22Rv1 (cell line): ENCODE results near the gene IRS2.

Experiments used
- H3K27ac ChIP-seq: fragments of 450-650 bp; 2 replicates; pipeline ENCODE4 v1.5.1; 2017
- CTCF ChIP-seq: fragments of 450-650 bp; IDR thresholded peaks from 2 replicates; pipeline ENCODE4 v1.5.1; 2017; ENCODE audit warnings: mild to moderate bottlenecking
- ZFX ChIP-seq: fragments of 450-650 bp; IDR thresholded peaks from 2 replicates; pipeline ENCODE4 v1.6.1; 2017; ENCODE audit warnings: antibody characterized with exemption, borderline replicate concordance

The IRS2 gene

GRCh38 chr13:109782823-109783431 is 3.5 kb downstream of the IRS2 start:
- H3K27ac ChIP-seq, result peak overlapping the region; percentile 90
- TF ChIP-seq ZFX (no peak), CTCF (no peak)

GRCh38 chr13:109782066-109782822 is 4.1 kb downstream of the IRS2 start:
- H3K27ac ChIP-seq, result peak overlapping the region; percentile 90
- TF ChIP-seq ZFX (no peak), CTCF (no peak)

GRCh38 chr13:109781384-109782065 is 4.9 kb downstream of the IRS2 start:
- H3K27ac ChIP-seq, result peak overlapping the region; percentile 90
- TF ChIP-seq CTCF (no peak), ZFX (no peak)

- TF ChIP-seq ZFX (no peak), CTCF (no peak)
- peak overlapping the region; percentile 90 for H3K27ac ChIP-seq
Observed at GRCh38 chr13:109780845-109781383, 5.5 kb downstream of the IRS2 start.

- H3K27ac ChIP-seq, result peak overlapping the region; percentile 90
- no peak for TF ChIP-seq ZFX
- no peak for TF ChIP-seq CTCF
Observed at GRCh38 chr13:109779876-109780510, 6.4 kb downstream of the IRS2 start.

- peak overlapping the region; percentile 90 for H3K27ac ChIP-seq
- TF ChIP-seq ZFX, result no peak
- TF ChIP-seq CTCF, result no peak
Observed at GRCh38 chr13:109779074-109779473, 7.3 kb downstream of the IRS2 start.
